Right lobe of liver (tissue), 6 donors: ENCODE measurements around the gene CCDC127. TPM values are rescaled to one million over a fixed set of nuclear protein-coding genes. Genes with fewer than 3 reads are reported as not detected.
A peak's percentile ranks its signal among the peaks of the same experiment; 100 is the strongest.

ENCODE experiments used
- ATAC-seq, 4 donors: fragments of 200-7000 bp; cut with Tn5 transposase; one replicate each; pipeline ENCODE4 v1.9.1; 2020; ENCODE audit warnings: mild to moderate bottlenecking in 4 of 4, moderate library complexity in 4 of 4
- DNase-seq, 3 donors: peaks; one replicate each; pipeline ENCODE4 v3.0.0-alpha.2; 2020
- H3K27ac ChIP-seq, 3 donors: fragments of 200-600 bp; one replicate each; pipeline ENCODE4 v1.8.0; 2022
- H3K27me3 ChIP-seq, 2 donors: fragments of 200-600 bp; one replicate each; pipeline ENCODE4 v1.8.0; 2022
- H3K36me3 ChIP-seq, 4 donors: fragments of 200-600 bp; sonication (generic) in 1 of 4; one replicate each; pipeline versions ENCODE4 v1.5.1 to v1.8.0; 2017 to 2022; ENCODE audit warnings: control low read depth in 1 of 4
- H3K4me1 ChIP-seq, 4 donors: fragments of 200-600 bp; sonication (generic) in 1 of 4; one replicate each; pipeline versions ENCODE4 v1.5.1 to v1.8.0; 2017 to 2022; ENCODE audit warnings: control low read depth in 1 of 4
- H3K4me3 ChIP-seq, 3 donors: fragments of 200-600 bp; one replicate each; pipeline ENCODE4 v1.8.0; 2022
- H3K9me3 ChIP-seq, 4 donors: fragments of 200-600 bp; sonication (generic) in 1 of 4; one replicate each; pipeline versions ENCODE4 v1.5.1 to v1.8.0; 2017 to 2022; ENCODE audit warnings: control low read depth in 1 of 4
- POLR2A ChIP-seq: fragments of 450-650 bp; IDR thresholded peaks from one replicate; pipeline ENCODE4 v1.6.1; 2017; ENCODE audit warnings: antibody characterized with exemption, mild to moderate bottlenecking
- WGBS: methylation state at CpG from one replicate; pipeline ENCODE4 v1.1.6; 2018; ENCODE audit warnings: low coverage, low lambda C conversion rate; ENCODE audit not compliant: insufficient coverage; ENCODE audit errors: missing lambda C conversion rate; 5-methylcytosine and 5-hydroxymethylcytosine counted together
- intact Hi-C, 2 donors: fragments of 100-400 bp; cut with DNase I; formaldehyde crosslinking; loops; one replicate each; pipeline versions ENCODE4 v1.11.2 to v1.14.1; 2022
- total RNA-seq, 6 experiments: library from RNA; depleted of rRNA in 2 of 6; stranded (reverse); fragments of >200 nt in 2 of 6; fragmentation: NEBNext Ultra II Directional in 3 of 6; extraction: Animal tissue kit (Norgen Biotek cat#: 25700) in 3 of 6; gene quantifications; one replicate each; pipeline versions ENCODE4 v1.1.0 to v1.2.4, GENCODE V29; 2016 to 2023
- TF ChIP-seq, protein P1 (sequence below), 4 donors: fragments of 200-600 bp in 3 of 4; fragments of 450-650 bp in 1 of 4; IDR thresholded peaks; one replicate each; pipeline versions ENCODE4 v1.5.1 to v1.8.0; 2016 to 2022; ENCODE audit warnings: antibody characterized with exemption in 4 of 4, mild to moderate bottlenecking in 2 of 4
- donor health status: DM: no; HTN: yes; CAD: no.
- donor health status: DM: no; HTN: no; CAD: no.
- donor health status: DM: no; HTN: no; CAD: no.
- donor health status: DM: no; HTN: yes; CAD: no.
- donor health status: DM: no; HTN: yes; CAD: no.

The CCDC127 gene
- total RNA-seq, 6 experiments from 2014 or later: 1.2 to 3.6 (median 2.2) TPM

- Histone ChIP-seq H3K27me3 (no peaks in the 10 kb centered on the region), H3K4me3 (no peak within 1 kb of the TSS), H3K9me3 (no peaks in the 10 kb centered on the region), H3K4me1 (peaks cover 0 to 9% (median 2%) of the 10 kb centered on the region in 4 donors), H3K27ac (peak within 1 kb of the TSS in 1 of 3 donors; percentile 26), H3K36me3 (no peaks in the 10 kb centered on the region)
- 11% methylated on average over 11 of the region's 56 CpGs for WGBS
- ATAC-seq (peak; percentile 78 to 92 (median 88)), DNase-seq (peak; percentile 74 to 97 (median 96))
- intact Hi-C loops: no loop called here
- TF ChIP-seq, protein P1, sequence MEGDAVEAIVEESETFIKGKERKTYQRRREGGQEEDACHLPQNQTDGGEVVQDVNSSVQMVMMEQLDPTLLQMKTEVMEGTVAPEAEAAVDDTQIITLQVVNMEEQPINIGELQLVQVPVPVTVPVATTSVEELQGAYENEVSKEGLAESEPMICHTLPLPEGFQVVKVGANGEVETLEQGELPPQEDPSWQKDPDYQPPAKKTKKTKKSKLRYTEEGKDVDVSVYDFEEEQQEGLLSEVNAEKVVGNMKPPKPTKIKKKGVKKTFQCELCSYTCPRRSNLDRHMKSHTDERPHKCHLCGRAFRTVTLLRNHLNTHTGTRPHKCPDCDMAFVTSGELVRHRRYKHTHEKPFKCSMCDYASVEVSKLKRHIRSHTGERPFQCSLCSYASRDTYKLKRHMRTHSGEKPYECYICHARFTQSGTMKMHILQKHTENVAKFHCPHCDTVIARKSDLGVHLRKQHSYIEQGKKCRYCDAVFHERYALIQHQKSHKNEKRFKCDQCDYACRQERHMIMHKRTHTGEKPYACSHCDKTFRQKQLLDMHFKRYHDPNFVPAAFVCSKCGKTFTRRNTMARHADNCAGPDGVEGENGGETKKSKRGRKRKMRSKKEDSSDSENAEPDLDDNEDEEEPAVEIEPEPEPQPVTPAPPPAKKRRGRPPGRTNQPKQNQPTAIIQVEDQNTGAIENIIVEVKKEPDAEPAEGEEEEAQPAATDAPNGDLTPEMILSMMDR (IDR thresholded peaks at IDR 0.05): no peak
- TF ChIP-seq POLR2A: no peak
Observed at GRCh38 chr5:191036-191948, 26.7 kb downstream of the CCDC127 start, which contains the start of gene LRRC14B. Gene LRRC14B (plus strand): TSS chr5:191495. CDS start chr5:191539, 44 bp downstream.

DNA sequence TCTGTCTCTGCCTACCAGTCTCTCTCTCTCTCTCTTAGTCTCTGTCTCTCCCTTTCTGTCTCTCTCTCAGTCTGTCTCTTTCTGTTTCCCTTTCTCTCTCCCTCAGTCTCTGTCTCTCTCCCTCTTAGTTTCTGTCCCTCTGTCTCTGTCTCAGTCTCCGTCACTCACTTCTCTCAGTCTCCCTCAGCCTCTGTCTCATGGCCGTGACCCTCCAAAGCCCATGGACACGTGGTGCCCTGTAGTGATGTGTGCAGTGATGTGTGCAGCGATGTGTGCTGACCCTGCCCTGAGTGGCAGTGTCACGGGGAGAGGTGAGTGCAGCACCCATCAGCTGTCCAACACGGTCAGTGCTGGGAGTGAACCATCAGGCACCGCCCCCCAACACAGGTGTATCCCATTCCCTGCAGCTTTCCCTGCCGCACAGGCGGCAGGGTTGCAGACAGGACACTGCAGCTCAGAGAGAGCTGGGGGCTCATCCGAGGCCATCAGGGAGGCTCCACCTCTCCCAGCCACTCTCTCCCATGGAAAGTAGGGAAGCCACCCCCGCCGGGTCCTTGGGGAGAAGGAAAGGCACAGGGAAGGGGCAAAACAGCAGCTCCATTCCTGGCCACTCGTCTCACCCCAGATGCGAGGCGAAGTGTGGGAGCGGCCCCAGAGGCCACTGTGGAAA lies 27.5 kb downstream of the CCDC127 start:
- 59% methylated on average over 11 of the region's 16 CpGs for WGBS
- ATAC-seq: no peak
- H3K4me1 ChIP-seq: peaks cover 0 to 9% (median 2%) of the 10 kb centered on the region in 4 donors
- no peak overlapping the region for H3K27ac ChIP-seq
- peak in 1 of 3 donors; percentile 54 for DNase-seq
- H3K27me3 ChIP-seq: no peaks in the 10 kb centered on the region
- intact Hi-C loops: no loop called here
- no peak overlapping the region for H3K4me3 ChIP-seq
- no peak for TF ChIP-seq POLR2A
- TF ChIP-seq, protein P1 (IDR thresholded peaks at IDR 0.05): no peak
- H3K36me3 ChIP-seq: no peaks in the 10 kb centered on the region
- no peaks in the 10 kb centered on the region for H3K9me3 ChIP-seq

DNA sequence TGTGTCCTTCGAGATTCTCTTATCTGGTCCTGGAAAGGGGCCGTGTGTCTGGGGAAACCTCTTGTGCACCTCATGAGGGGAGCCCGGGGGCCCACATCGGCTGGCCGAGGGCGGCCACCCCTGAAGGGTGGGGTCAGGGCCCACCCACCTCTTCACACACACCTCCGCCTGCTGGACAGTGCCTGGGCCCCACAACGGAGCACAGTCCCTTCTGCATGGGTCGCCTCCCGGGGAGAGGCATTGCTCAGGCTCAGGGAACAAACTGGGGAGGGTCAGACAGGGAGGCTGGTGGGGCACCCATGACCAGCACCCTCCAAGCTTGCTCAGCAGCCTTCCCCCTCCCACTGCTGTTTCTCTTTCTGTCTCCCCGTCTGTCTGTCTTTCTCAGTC lies 28.0 kb downstream of the CCDC127 start:
- Histone ChIP-seq H3K9me3 (no peaks in the 10 kb centered on the region), H3K4me3 (no peak overlapping the region), H3K27ac (no peak overlapping the region), H3K36me3 (no peaks in the 10 kb centered on the region), H3K4me1 (peaks cover 0 to 9% (median 2%) of the 10 kb centered on the region in 4 donors), H3K27me3 (no peaks in the 10 kb centered on the region)
- peak in 1 of 3 donors; percentile 52 for DNase-seq
- WGBS: 64% methylated on average over 7 of the region's 11 CpGs
- intact Hi-C loops: no loop called here
- no peak for ATAC-seq
- no peak for TF ChIP-seq POLR2A
- TF ChIP-seq, protein P1 (IDR thresholded peaks at IDR 0.05): no peak

- Histone ChIP-seq H3K4me1 (peaks cover 0 to 9% (median 2%) of the 10 kb centered on the region in 4 donors), H3K27me3 (no peaks in the 10 kb centered on the region), H3K9me3 (no peaks in the 10 kb centered on the region), H3K27ac (no peak overlapping the region), H3K4me3 (no peak overlapping the region), H3K36me3 (no peaks in the 10 kb centered on the region)
- intact Hi-C loops: no loop called here
- TF ChIP-seq POLR2A: no peak
- TF ChIP-seq, protein P1 (IDR thresholded peaks at IDR 0.05): no peak
- ATAC-seq (no peak), DNase-seq (peak in 1 of 3 donors; percentile 31)
- WGBS: 90% methylated on average over 2 of the region's 10 CpGs
Observed at GRCh38 chr5:189486-189885, 28.5 kb downstream of the CCDC127 start.
